Measurements from ENCODE around the gene AFM. TPM values are rescaled to one million over a fixed set of nuclear protein-coding genes. Genes with fewer than 3 reads are reported as not detected.

Gene AFM
- total and polyA plus RNA-seq, 2 of the 13 experiments (the other 11 are each of a cell fraction or from before 2014, with no cell fraction given), result 0.13 to 1.8 TPM

- TF ChIP-seq RNF219 (CRISPR knock-in tag; IDR thresholded peaks at IDR 0.05) (no peak), ZNF619 (CRISPR knock-in tag; IDR thresholded peaks at IDR 0.05) (no peak), ZNF574 (CRISPR knock-in tag; IDR thresholded peaks at IDR 0.05) (no peak), HNRNPUL1 (IDR thresholded peaks at IDR 0.05; ENCODE audit: low read depth, low read length) (no peak), TAF1 (CRISPR knock-in tag; IDR thresholded peaks at IDR 0.05) (peak; percentile 28; the same call in 1 of the 2 replicates), MIER3 (CRISPR knock-in tag; IDR thresholded peaks at IDR 0.05; ENCODE audit: borderline replicate concordance) (no peak), DBP (CRISPR knock-in tag; IDR thresholded peaks at IDR 0.05; ENCODE audit: not compliant biosample characterization) (no peak), NFE2L2 (IDR thresholded peaks at IDR 0.05; ENCODE audit: low read length) (no peak), ZNF431 (CRISPR knock-in tag; IDR thresholded peaks at IDR 0.05; ENCODE audit: borderline replicate concordance, low read depth) (no peak), ZNF570 (CRISPR knock-in tag; IDR thresholded peaks at IDR 0.05; ENCODE audit: borderline replicate concordance) (no peak), SRSF1 (optimal IDR thresholded peaks at IDR 0.05; ENCODE audit: low read depth, low read length) (no peak), XBP1 (CRISPR knock-in tag; IDR thresholded peaks at IDR 0.05) (no peak), ZMYM2 (CRISPR knock-in tag; IDR thresholded peaks at IDR 0.05) (no peak), ZNF253 (CRISPR knock-in tag; IDR thresholded peaks at IDR 0.05; ENCODE audit: borderline replicate concordance) (no peak), ISX (CRISPR knock-in tag; conservative IDR thresholded peaks at IDR 0.05) (no peak), KMT2A (CRISPR knock-in tag; IDR thresholded peaks at IDR 0.05) (no peak), RBAK (CRISPR knock-in tag; IDR thresholded peaks at IDR 0.05) (no peak), PLSCR1 (CRISPR knock-in tag; IDR thresholded peaks at IDR 0.05; ENCODE audit: borderline replicate concordance) (no peak)
- TF ChIP-seq, protein P1, sequence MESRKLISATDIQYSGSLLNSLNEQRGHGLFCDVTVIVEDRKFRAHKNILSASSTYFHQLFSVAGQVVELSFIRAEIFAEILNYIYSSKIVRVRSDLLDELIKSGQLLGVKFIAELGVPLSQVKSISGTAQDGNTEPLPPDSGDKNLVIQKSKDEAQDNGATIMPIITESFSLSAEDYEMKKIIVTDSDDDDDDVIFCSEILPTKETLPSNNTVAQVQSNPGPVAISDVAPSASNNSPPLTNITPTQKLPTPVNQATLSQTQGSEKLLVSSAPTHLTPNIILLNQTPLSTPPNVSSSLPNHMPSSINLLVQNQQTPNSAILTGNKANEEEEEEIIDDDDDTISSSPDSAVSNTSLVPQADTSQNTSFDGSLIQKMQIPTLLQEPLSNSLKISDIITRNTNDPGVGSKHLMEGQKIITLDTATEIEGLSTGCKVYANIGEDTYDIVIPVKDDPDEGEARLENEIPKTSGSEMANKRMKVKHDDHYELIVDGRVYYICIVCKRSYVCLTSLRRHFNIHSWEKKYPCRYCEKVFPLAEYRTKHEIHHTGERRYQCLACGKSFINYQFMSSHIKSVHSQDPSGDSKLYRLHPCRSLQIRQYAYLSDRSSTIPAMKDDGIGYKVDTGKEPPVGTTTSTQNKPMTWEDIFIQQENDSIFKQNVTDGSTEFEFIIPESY (CRISPR knock-in tag; IDR thresholded peaks at IDR 0.05), result no peak
- TF ChIP-seq, protein P2, sequence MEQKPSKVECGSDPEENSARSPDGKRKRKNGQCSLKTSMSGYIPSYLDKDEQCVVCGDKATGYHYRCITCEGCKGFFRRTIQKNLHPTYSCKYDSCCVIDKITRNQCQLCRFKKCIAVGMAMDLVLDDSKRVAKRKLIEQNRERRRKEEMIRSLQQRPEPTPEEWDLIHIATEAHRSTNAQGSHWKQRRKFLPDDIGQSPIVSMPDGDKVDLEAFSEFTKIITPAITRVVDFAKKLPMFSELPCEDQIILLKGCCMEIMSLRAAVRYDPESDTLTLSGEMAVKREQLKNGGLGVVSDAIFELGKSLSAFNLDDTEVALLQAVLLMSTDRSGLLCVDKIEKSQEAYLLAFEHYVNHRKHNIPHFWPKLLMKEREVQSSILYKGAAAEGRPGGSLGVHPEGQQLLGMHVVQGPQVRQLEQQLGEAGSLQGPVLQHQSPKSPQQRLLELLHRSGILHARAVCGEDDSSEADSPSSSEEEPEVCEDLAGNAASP (CRISPR knock-in tag; IDR thresholded peaks at IDR 0.05; ENCODE audit: borderline replicate concordance), result peak; percentile 58
These were observed 45.6 kb upstream of the AFM start, which contains the start of gene AFP (continued) for GRCh38 chr4:73435984-73436383.
